ENCODE data around the gene TM9SF4.

GRCh38 chr20:32215729-32216128, 106.2 kb downstream of the TM9SF4 start:
- TF ChIP-seq EP300 (IDR thresholded peaks at IDR 0.05; ENCODE audit: borderline replicate concordance in 1 of 2, low read depth in 2 of 2, low read length in 2 of 2) (no peak), CBX5 (IDR thresholded peaks at IDR 0.05; ENCODE audit: low read depth, low read length) (no peak), JUND (IDR thresholded peaks at IDR 0.05; ENCODE audit: low read length) (no peak), EZH2 (IDR thresholded peaks at IDR 0.05; ENCODE audit: low read depth, low read length, severe bottlenecking) (no peak), CHD2 (IDR thresholded peaks at IDR 0.05; ENCODE audit: low read length) (no peak), SRF (IDR thresholded peaks at IDR 0.05; ENCODE audit: low read depth, low read length) (no peak), GABPA (IDR thresholded peaks at IDR 0.05; ENCODE audit: borderline replicate concordance, insufficient read depth, low read length) (no peak), BRCA1 (IDR thresholded peaks at IDR 0.05; ENCODE audit: low read depth, low read length) (no peak)

All from H1 (cell line).